ENCODE measurements around the gene CTNNA3. TPM values are rescaled to one million over a fixed set of nuclear protein-coding genes. Genes with fewer than 3 reads are reported as not detected.

The CTNNA3 gene
- total and polyA plus RNA-seq, 2 donors (not counting 1 experiment from before 2014, with no cell fraction given), result not detected

- Histone ChIP-seq H3K4me3 (replicated peaks in 1 of 4; ENCODE audit: control extremely low read depth in 1 of 4, insufficient read depth in 1 of 4, low read depth in 3 of 4, low read length in 4 of 4) (no peak overlapping the region), H3K4me2 (ENCODE audit: extremely low read depth, insufficient read depth, low read length) (no peak overlapping the region), H2AFZ (ENCODE audit: low read length) (no peak overlapping the region), H3K79me2 (ENCODE audit: control insufficient read depth, insufficient read depth, low read length) (no peaks in the 10 kb centered on the region), H4K20me1 (ENCODE audit: control insufficient read depth, extremely low read depth, insufficient read depth, low read length) (no peaks in the 10 kb centered on the region), H3K9ac (ENCODE audit: insufficient read depth, low read length) (no peak overlapping the region), H3K27me3 (ENCODE audit: control insufficient read depth, insufficient read depth, low read length) (no peaks in the 10 kb centered on the region), H3K4me1 (ENCODE audit: control insufficient read depth, extremely low read depth, insufficient read depth, low read length) (no peaks in the 10 kb centered on the region), H3K9me3 (ENCODE audit: control insufficient read depth, insufficient read depth, low read depth, low read length) (no peaks in the 10 kb centered on the region), H3K27ac (ENCODE audit: insufficient read depth, low read length) (no peak overlapping the region), H3K36me3 (ENCODE audit: control insufficient read depth, insufficient read depth, low read length) (no peaks in the 10 kb centered on the region)
- TF ChIP-seq CTCF (conservative IDR thresholded peaks at IDR 0.05 in 1 of 2, IDR thresholded peaks at IDR 0.05 in 1 of 2; ENCODE audit: low read depth in 1 of 2, low read length in 2 of 2), result no peak
- TF ChIP-seq EZH2 (IDR thresholded peaks at IDR 0.05; ENCODE audit: low read length, missing control alignments), result no peak
- no peak for DNase-seq (ENCODE audit: low read depth in 2 of 2)
Observed at GRCh38 chr10:67487199-67487598, 208.8 kb downstream of the CTNNA3 start.

- Histone ChIP-seq H3K4me3 (replicated peaks in 1 of 4; ENCODE audit: control extremely low read depth in 1 of 4, insufficient read depth in 1 of 4, low read depth in 3 of 4, low read length in 4 of 4) (no peak overlapping the region), H4K20me1 (ENCODE audit: control insufficient read depth, extremely low read depth, insufficient read depth, low read length) (no peaks in the 10 kb centered on the region), H3K27me3 (ENCODE audit: control insufficient read depth, insufficient read depth, low read length) (no peaks in the 10 kb centered on the region), H3K79me2 (ENCODE audit: control insufficient read depth, insufficient read depth, low read length) (no peaks in the 10 kb centered on the region), H3K27ac (ENCODE audit: insufficient read depth, low read length) (no peak overlapping the region), H3K9me3 (ENCODE audit: control insufficient read depth, insufficient read depth, low read depth, low read length) (no peaks in the 10 kb centered on the region), H3K9ac (ENCODE audit: insufficient read depth, low read length) (no peak overlapping the region), H3K4me2 (ENCODE audit: extremely low read depth, insufficient read depth, low read length) (no peak overlapping the region), H3K36me3 (ENCODE audit: control insufficient read depth, insufficient read depth, low read length) (no peaks in the 10 kb centered on the region), H3K4me1 (ENCODE audit: control insufficient read depth, extremely low read depth, insufficient read depth, low read length) (no peaks in the 10 kb centered on the region), H2AFZ (ENCODE audit: low read length) (no peak overlapping the region)
- DNase-seq (ENCODE audit: low read depth in 2 of 2), result no peak
- no peak for TF ChIP-seq CTCF (conservative IDR thresholded peaks at IDR 0.05 in 1 of 2, IDR thresholded peaks at IDR 0.05 in 1 of 2; ENCODE audit: low read depth in 1 of 2, low read length in 2 of 2)
- no peak for TF ChIP-seq EZH2 (IDR thresholded peaks at IDR 0.05; ENCODE audit: low read length, missing control alignments)
Observed at GRCh38 chr10:67477868-67478267, 218.1 kb downstream of the CTNNA3 start.

- H3K79me2 ChIP-seq (ENCODE audit: control insufficient read depth, insufficient read depth, low read length), result no peaks in the 10 kb centered on the region
- no peak for TF ChIP-seq CTCF (conservative IDR thresholded peaks at IDR 0.05 in 1 of 2, IDR thresholded peaks at IDR 0.05 in 1 of 2; ENCODE audit: low read depth in 1 of 2, low read length in 2 of 2)
- no peak for TF ChIP-seq EZH2 (IDR thresholded peaks at IDR 0.05; ENCODE audit: low read length, missing control alignments)
- DNase-seq (ENCODE audit: low read depth in 2 of 2), result no peak
- H3K27ac ChIP-seq (ENCODE audit: insufficient read depth, low read length), result no peak overlapping the region
- H2AFZ ChIP-seq (ENCODE audit: low read length), result no peak overlapping the region
- no peaks in the 10 kb centered on the region for H3K9me3 ChIP-seq (ENCODE audit: control insufficient read depth, insufficient read depth, low read depth, low read length)
- no peaks in the 10 kb centered on the region for H3K4me1 ChIP-seq (ENCODE audit: control insufficient read depth, extremely low read depth, insufficient read depth, low read length)
- H3K4me2 ChIP-seq (ENCODE audit: extremely low read depth, insufficient read depth, low read length), result no peak overlapping the region
- no peaks in the 10 kb centered on the region for H4K20me1 ChIP-seq (ENCODE audit: control insufficient read depth, extremely low read depth, insufficient read depth, low read length)
- no peak overlapping the region for H3K9ac ChIP-seq (ENCODE audit: insufficient read depth, low read length)
- no peaks in the 10 kb centered on the region for H3K36me3 ChIP-seq (ENCODE audit: control insufficient read depth, insufficient read depth, low read length)
- H3K27me3 ChIP-seq (ENCODE audit: control insufficient read depth, insufficient read depth, low read length), result no peaks in the 10 kb centered on the region
- no peak overlapping the region for H3K4me3 ChIP-seq (replicated peaks in 1 of 4; ENCODE audit: control extremely low read depth in 1 of 4, insufficient read depth in 1 of 4, low read depth in 3 of 4, low read length in 4 of 4)
Observed at GRCh38 chr10:67476201-67476600, 219.8 kb downstream of the CTNNA3 start.
